ENCODE measurements around the gene PCDHA6. TPM values are rescaled to one million over a fixed set of nuclear protein-coding genes. Genes with fewer than 3 reads are reported as not detected.
A peak's percentile ranks its signal among the peaks of the same experiment; 100 is the strongest.
"Not testable (repeated sequence)": the region's sequence is repeated elsewhere in the genome, so short reads cannot be mapped to it uniquely, and the experiment has no call there.

Gene PCDHA6
- total and polyA plus RNA-seq, 7 donors: not detected

DNA sequence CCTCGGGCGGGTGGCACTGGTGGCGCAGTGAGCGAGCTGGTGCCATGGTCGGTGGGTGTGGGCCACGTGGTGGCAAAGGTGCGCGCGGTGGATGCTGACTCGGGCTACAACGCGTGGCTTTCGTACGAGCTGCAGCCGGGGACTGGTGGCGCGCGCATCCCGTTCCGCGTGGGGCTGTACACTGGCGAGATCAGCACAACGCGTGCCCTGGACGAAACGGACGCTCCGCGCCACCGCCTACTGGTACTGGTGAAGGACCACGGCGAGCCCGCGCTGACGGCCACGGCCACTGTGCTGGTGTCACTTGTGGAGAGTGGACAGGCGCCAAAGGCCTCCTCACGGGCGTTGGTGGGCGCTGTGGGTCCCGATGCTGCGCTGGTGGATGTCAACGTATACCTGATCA lies 18.9 kb upstream of the PCDHA6 start:
- H3K27me3 ChIP-seq (ENCODE audit: insufficient read depth in 3 of 3, low read length in 2 of 3): peaks cover 0 to 4% (median 0%) of the 10 kb centered on the region in 3 donors
- no peak overlapping the region for H3K4me3 ChIP-seq
- no peaks in the 10 kb centered on the region for H3K4me1 ChIP-seq
- TF ChIP-seq, protein P1, sequence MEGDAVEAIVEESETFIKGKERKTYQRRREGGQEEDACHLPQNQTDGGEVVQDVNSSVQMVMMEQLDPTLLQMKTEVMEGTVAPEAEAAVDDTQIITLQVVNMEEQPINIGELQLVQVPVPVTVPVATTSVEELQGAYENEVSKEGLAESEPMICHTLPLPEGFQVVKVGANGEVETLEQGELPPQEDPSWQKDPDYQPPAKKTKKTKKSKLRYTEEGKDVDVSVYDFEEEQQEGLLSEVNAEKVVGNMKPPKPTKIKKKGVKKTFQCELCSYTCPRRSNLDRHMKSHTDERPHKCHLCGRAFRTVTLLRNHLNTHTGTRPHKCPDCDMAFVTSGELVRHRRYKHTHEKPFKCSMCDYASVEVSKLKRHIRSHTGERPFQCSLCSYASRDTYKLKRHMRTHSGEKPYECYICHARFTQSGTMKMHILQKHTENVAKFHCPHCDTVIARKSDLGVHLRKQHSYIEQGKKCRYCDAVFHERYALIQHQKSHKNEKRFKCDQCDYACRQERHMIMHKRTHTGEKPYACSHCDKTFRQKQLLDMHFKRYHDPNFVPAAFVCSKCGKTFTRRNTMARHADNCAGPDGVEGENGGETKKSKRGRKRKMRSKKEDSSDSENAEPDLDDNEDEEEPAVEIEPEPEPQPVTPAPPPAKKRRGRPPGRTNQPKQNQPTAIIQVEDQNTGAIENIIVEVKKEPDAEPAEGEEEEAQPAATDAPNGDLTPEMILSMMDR (IDR thresholded peaks at IDR 0.05): no peak
- DNase-seq (no peak), ATAC-seq (no peak)
- no peaks in the 10 kb centered on the region for H3K36me3 ChIP-seq (ENCODE audit: insufficient read depth in 1 of 2, low read depth in 1 of 2)
- intact Hi-C loops (cut with DNase I): no loop called here
- peaks cover 4% of the 10 kb centered on the region for H3K9me3 ChIP-seq
- H3K27ac ChIP-seq: no peak overlapping the region
- WGBS, 3 donors: 59 to 68% (median 64%) methylated on average over 42 to 43 of the region's 43 CpGs

GRCh38 chr5:140821375-140822280 lies 6.1 kb upstream of the PCDHA6 start, which contains the start of gene PCDHA5:
Gene PCDHA5, plus strand, starts transcription at chr5:140821613.
- DNase-seq (no peak), ATAC-seq (no peak)
- Histone ChIP-seq H3K36me3 (ENCODE audit: insufficient read depth in 1 of 2, low read depth in 1 of 2) (no peaks in the 10 kb centered on the region), H3K4me1 (no peaks in the 10 kb centered on the region), H3K27me3 (ENCODE audit: insufficient read depth in 3 of 3, low read length in 2 of 3) (peaks cover 0 to 11% (median 2%) of the 10 kb centered on the region in 3 donors), H3K9me3 (peaks cover 4% of the 10 kb centered on the region), H3K27ac (no peak within 1 kb of the TSS), H3K4me3 (no peak within 1 kb of the TSS)
- 23 to 25% (median 24%) methylated on average over 35 to 39 of the region's 39 CpGs for WGBS, 3 donors
- intact Hi-C loops (cut with DNase I): no loop called here
- TF ChIP-seq, protein P1 (IDR thresholded peaks at IDR 0.05): peak; percentile 19

DNA sequence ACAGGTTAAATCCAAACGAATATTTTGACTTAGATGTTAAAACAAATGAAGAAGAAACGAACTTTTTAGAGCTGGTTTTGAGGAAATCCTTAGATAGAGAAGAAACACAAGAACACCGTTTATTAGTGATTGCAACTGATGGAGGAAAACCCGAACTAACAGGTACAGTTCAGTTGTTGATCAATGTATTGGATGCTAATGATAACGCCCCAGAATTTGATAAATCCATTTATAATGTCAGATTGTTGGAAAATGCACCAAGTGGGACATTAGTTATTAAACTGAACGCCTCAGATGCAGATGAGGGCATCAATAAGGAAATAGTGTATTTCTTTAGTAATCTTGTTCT lies 5.5 kb upstream of the PCDHA6 start:
- TF ChIP-seq, protein P1 (IDR thresholded peaks at IDR 0.05): no peak
- Histone ChIP-seq H3K36me3 (ENCODE audit: insufficient read depth in 1 of 2, low read depth in 1 of 2) (no peaks in the 10 kb centered on the region), H3K27me3 (ENCODE audit: insufficient read depth in 3 of 3, low read length in 2 of 3) (peaks cover 0 to 17% (median 2%) of the 10 kb centered on the region in 3 donors), H3K27ac (no peak overlapping the region), H3K4me1 (no peaks in the 10 kb centered on the region), H3K9me3 (peaks cover 4% of the 10 kb centered on the region), H3K4me3 (no peak overlapping the region)
- intact Hi-C loops (cut with DNase I): no loop called here
- DNase-seq (no peak), ATAC-seq (no peak)
- 21 to 27% (median 24%) methylated on average over 6 of the region's 6 CpGs for WGBS, 3 donors

- H3K4me3 ChIP-seq; H3K9me3 ChIP-seq; intact Hi-C loops (cut with DNase I); ATAC-seq; H3K4me1 ChIP-seq; H3K36me3 ChIP-seq (ENCODE audit: insufficient read depth in 1 of 2, low read depth in 1 of 2); DNase-seq; H3K27ac ChIP-seq: not testable (repeated sequence)
- H3K27me3 ChIP-seq (ENCODE audit: insufficient read depth in 3 of 3, low read length in 2 of 3): peaks cover 0 to 23% (median 3%) of the 10 kb centered on the region in 3 donors
- 42 to 52% (median 44%) methylated on average over 48 of the region's 48 CpGs for WGBS, 3 donors
Observed at GRCh38 chr5:140822969-140823368, 4.8 kb upstream of the PCDHA6 start.

GRCh38 chr5:140823475-140823874 lies 4.3 kb upstream of the PCDHA6 start:
- Histone ChIP-seq H3K9me3 (peaks cover 2% of the 10 kb centered on the region), H3K36me3 (ENCODE audit: insufficient read depth in 1 of 2, low read depth in 1 of 2) (no peaks in the 10 kb centered on the region), H3K4me1 (no peaks in the 10 kb centered on the region), H3K27me3 (ENCODE audit: insufficient read depth in 3 of 3, low read length in 2 of 3) (peaks cover 0 to 26% (median 7%) of the 10 kb centered on the region in 3 donors), H3K4me3 (no peak overlapping the region), H3K27ac (no peak overlapping the region)
- intact Hi-C loops (cut with DNase I): no loop called here
- TF ChIP-seq, protein P1 (IDR thresholded peaks at IDR 0.05): no peak
- no peak for DNase-seq
- 45 to 58% (median 51%) methylated on average over 31 to 38 of the region's 38 CpGs for WGBS, 3 donors
- ATAC-seq: no peak
